ENCODE results near the gene NXNL1. TPM values are rescaled to one million over a fixed set of nuclear protein-coding genes. Genes with fewer than 3 reads are reported as not detected.
A peak's percentile ranks its signal among the peaks of the same experiment; 100 is the strongest.

The NXNL1 gene
- total and polyA plus RNA-seq, 2 donors (not counting 3 experiments of a cell fraction or from before 2014, with no cell fraction given): not detected

GRCh38 chr19:17406887-17407196 is 53.9 kb downstream of the NXNL1 start:
- no peak overlapping the region for H3K9ac ChIP-seq (replicated peaks; ENCODE audit: extremely low read depth, insufficient read depth, low read length)
- ChIA-PET CTCF (interaction anchor here (1.8 kb wide), 1 partner anchor 59 kb away, joined by 5 read pairs; no protein-coding TSS in a partner anchor), POLR2A (no interaction called here)
- H3K36me3 ChIP-seq (ENCODE audit: control insufficient read depth in 2 of 2, extremely low read depth in 1 of 2, insufficient read depth in 2 of 2, low read length in 2 of 2): no peaks in the 10 kb centered on the region
- H4K20me1 ChIP-seq (replicated peaks; ENCODE audit: control insufficient read depth, extremely low read depth, insufficient read depth, low read length): no peaks in the 10 kb centered on the region
- dilution Hi-C loops (cut with MboI; ENCODE audit: extremely low pct_ligation_motif_present, low sequenced_read_pairs): no loop called here
- no peak overlapping the region for H2AFZ ChIP-seq (ENCODE audit: low read depth, low read length)
- TF ChIP-seq GATA2 (IDR thresholded peaks at IDR 0.05; ENCODE audit: insufficient read depth, insufficient read length, low read depth, low read length): no peak
- TF ChIP-seq JUN (IDR thresholded peaks at IDR 0.05; ENCODE audit: borderline replicate concordance, insufficient read depth, insufficient read length, low read depth): no peak
- TF ChIP-seq POLR2A (IDR thresholded peaks at IDR 0.05; ENCODE audit: low read depth, low read length): no peak
- FAIRE-seq (no peak), DNase-seq (ENCODE audit: low read depth, low spot score) (no peak)
- H3K4me1 ChIP-seq (ENCODE audit: control insufficient read depth, extremely low read depth, insufficient read depth, low read length): peaks cover 26% of the 10 kb centered on the region
- no peaks in the 10 kb centered on the region for H3K27me3 ChIP-seq (ENCODE audit: control insufficient read depth in 2 of 2, insufficient read depth in 2 of 2, low read length in 2 of 2)
- no peak overlapping the region for H3K4me3 ChIP-seq (replicated peaks in 1 of 3; ENCODE audit: insufficient read depth in 1 of 3, low read depth in 1 of 3, low read length in 3 of 3)
- no peaks in the 10 kb centered on the region for H3K9me1 ChIP-seq (replicated peaks; ENCODE audit: control insufficient read depth, extremely low read depth, insufficient read depth, low read length)
- H3K9me3 ChIP-seq (replicated peaks; ENCODE audit: control insufficient read depth, insufficient read depth, low read length): no peaks in the 10 kb centered on the region
- intact Hi-C loops (cut with micrococcal nuclease): loop anchor here (10.0 kb wide), 1 partner anchor 148 kb away; the partner anchor contains the start of gene COLGALT1
- no TSS peak for BruUV-seq (replicated peaks)
- peak overlapping the region; percentile 64 for H3K4me2 ChIP-seq (ENCODE audit: insufficient read depth, low read length)
- peaks cover 8% of the 10 kb centered on the region for H3K79me2 ChIP-seq (ENCODE audit: control insufficient read depth, insufficient read depth, low read length)
- H3K27ac ChIP-seq (ENCODE audit: insufficient read depth, low read depth, low read length): no peak overlapping the region

- CTCF ChIA-PET: interaction anchor here (0.9 to 1.8 kb wide), 7 partner anchors 9 to 453 kb away, joined by 3 to 7 read pairs (median 3); partner anchors contain the start of gene MVB12A
- TSS peak; percentile 87 for BruUV-seq (replicated peaks)
- POLR2A ChIA-PET: interaction anchor here (1.5 kb wide), 1 partner anchor 12 kb away, joined by 4 read pairs; no protein-coding TSS in a partner anchor
- intact Hi-C loops (cut with micrococcal nuclease) (loop anchor here (10.0 kb wide), 1 partner anchor 149 kb away; the partner anchor contains the start of gene COLGALT1), dilution Hi-C loops (cut with MboI; ENCODE audit: extremely low pct_ligation_motif_present, low sequenced_read_pairs) (no loop called here)
- H3K4me1 ChIP-seq (ENCODE audit: control insufficient read depth, extremely low read depth, insufficient read depth, low read length): peaks cover 22% of the 10 kb centered on the region
- no peaks in the 10 kb centered on the region for H3K9me3 ChIP-seq (replicated peaks; ENCODE audit: control insufficient read depth, insufficient read depth, low read length)
- no peaks in the 10 kb centered on the region for H3K9me1 ChIP-seq (replicated peaks; ENCODE audit: control insufficient read depth, extremely low read depth, insufficient read depth, low read length)
- H3K4me2 ChIP-seq (ENCODE audit: insufficient read depth, low read length): peak overlapping the region; percentile 64
- peak; percentile 18 for TF ChIP-seq MAX (IDR thresholded peaks at IDR 0.05; ENCODE audit: insufficient read depth, insufficient read length)
- no peak for TF ChIP-seq MYC (IDR thresholded peaks at IDR 0.05; ENCODE audit: low read depth, low read length)
- no peaks in the 10 kb centered on the region for H4K20me1 ChIP-seq (replicated peaks; ENCODE audit: control insufficient read depth, extremely low read depth, insufficient read depth, low read length)
- FAIRE-seq (peak; percentile 77), DNase-seq (ENCODE audit: low read depth, low spot score) (peak; percentile 41)
- no peaks in the 10 kb centered on the region for H3K36me3 ChIP-seq (ENCODE audit: control insufficient read depth in 2 of 2, extremely low read depth in 1 of 2, insufficient read depth in 2 of 2, low read length in 2 of 2)
- H3K4me3 ChIP-seq (replicated peaks in 1 of 3; ENCODE audit: insufficient read depth in 1 of 3, low read depth in 1 of 3, low read length in 3 of 3): no peak overlapping the region
- peak overlapping the region; percentile 4 for H2AFZ ChIP-seq (ENCODE audit: low read depth, low read length)
- peaks cover 8% of the 10 kb centered on the region for H3K79me2 ChIP-seq (ENCODE audit: control insufficient read depth, insufficient read depth, low read length)
- H3K27ac ChIP-seq (ENCODE audit: insufficient read depth, low read depth, low read length): peak overlapping the region; percentile 7
- no peak overlapping the region for H3K9ac ChIP-seq (replicated peaks; ENCODE audit: extremely low read depth, insufficient read depth, low read length)
- no peaks in the 10 kb centered on the region for H3K27me3 ChIP-seq (ENCODE audit: control insufficient read depth in 2 of 2, insufficient read depth in 2 of 2, low read length in 2 of 2)
Measured at GRCh38 chr19:17406046-17406886, 54.5 kb downstream of the NXNL1 start.

Other genes starting within 250 kb of the NXNL1 start
- gene USE1, start 245.6 kb downstream of the NXNL1 start, total RNA-seq: 21.2 and 21.3 TPM in 2 replicates
- 27.6 and 29.8 TPM in 2 replicates for gene USE1, start 245.6 kb downstream of the NXNL1 start, polyA plus RNA-seq
- 12.5 and 13.0 TPM in 2 replicates for gene OCEL1, start 234.7 kb downstream of the NXNL1 start, total RNA-seq
- 7.4 and 7.7 TPM in 2 replicates for gene OCEL1, start 234.7 kb downstream of the NXNL1 start, polyA plus RNA-seq
- 36.1 and 39.2 TPM in 2 replicates for gene NR2F6, start 215.0 kb downstream of the NXNL1 start, total RNA-seq
- gene NR2F6, start 215.0 kb downstream of the NXNL1 start, polyA plus RNA-seq: 38.9 and 53.7 TPM in 2 replicates
- gene USHBP1, start 196.2 kb downstream of the NXNL1 start, total RNA-seq: 14.8 and 19.4 TPM in 2 replicates
- gene USHBP1, start 196.2 kb downstream of the NXNL1 start, polyA plus RNA-seq: 16.2 and 20.4 TPM in 2 replicates
- 110 and 118 TPM in 2 replicates for gene BABAM1, start 193.5 kb downstream of the NXNL1 start, total RNA-seq
- 129 and 140 TPM in 2 replicates for gene BABAM1, start 193.5 kb downstream of the NXNL1 start, polyA plus RNA-seq
- gene ANKLE1, start 179.0 kb downstream of the NXNL1 start, total RNA-seq: 3.1 and 5.2 TPM in 2 replicates
- gene ANKLE1, start 179.0 kb downstream of the NXNL1 start, polyA plus RNA-seq: 1.9 and 2.8 TPM in 2 replicates
- 5.9 and 6.8 TPM in 2 replicates for gene ABHD8, start 157.5 kb downstream of the NXNL1 start, total RNA-seq
- gene ABHD8, start 157.5 kb downstream of the NXNL1 start, polyA plus RNA-seq: 8.7 and 12.7 TPM in 2 replicates
- 55.7 and 61.6 TPM in 2 replicates for gene MRPL34, start 155.1 kb downstream of the NXNL1 start, total RNA-seq
- 45.5 and 50.1 TPM in 2 replicates for gene MRPL34, start 155.1 kb downstream of the NXNL1 start, polyA plus RNA-seq
- gene DDA1, start 151.4 kb downstream of the NXNL1 start, total RNA-seq: 64.7 and 81.1 TPM in 2 replicates
- 52.9 and 60.5 TPM in 2 replicates for gene DDA1, start 151.4 kb downstream of the NXNL1 start, polyA plus RNA-seq
- 6.8 and 7.5 TPM in 2 replicates for gene ANO8, start 126.1 kb downstream of the NXNL1 start, total RNA-seq
- 3.5 and 3.8 TPM in 2 replicates for gene ANO8, start 126.1 kb downstream of the NXNL1 start, polyA plus RNA-seq
- gene GTPBP3, start 123.4 kb downstream of the NXNL1 start, total RNA-seq: 28.1 and 34.7 TPM in 2 replicates
- gene GTPBP3, start 123.4 kb downstream of the NXNL1 start, polyA plus RNA-seq: 12.7 and 15.4 TPM in 2 replicates
- 5.7 and 11.1 TPM in 2 replicates for gene PLVAP, start 83.6 kb downstream of the NXNL1 start, total RNA-seq
- 16.9 and 19.9 TPM in 2 replicates for gene PLVAP, start 83.6 kb downstream of the NXNL1 start, polyA plus RNA-seq
- gene CCDC194, start 66.7 kb downstream of the NXNL1 start, total RNA-seq: not detected in 2 replicates
- 0.11 and 0.12 TPM in 2 replicates for gene CCDC194, start 66.7 kb downstream of the NXNL1 start, polyA plus RNA-seq
- gene BST2, start 55.3 kb downstream of the NXNL1 start, total RNA-seq: 20.7 and 21.2 TPM in 2 replicates
- 145 and 146 TPM in 2 replicates for gene BST2, start 55.3 kb downstream of the NXNL1 start, polyA plus RNA-seq
- gene MVB12A, start 40.9 kb downstream of the NXNL1 start, total RNA-seq: 58.1 and 63.3 TPM in 2 replicates
- 88.8 and 109 TPM in 2 replicates for gene MVB12A, start 40.9 kb downstream of the NXNL1 start, polyA plus RNA-seq
- not detected in 2 replicates for gene TMEM221, start 12.3 kb downstream of the NXNL1 start, total RNA-seq
- gene TMEM221, start 12.3 kb downstream of the NXNL1 start, polyA plus RNA-seq: 0.06 and 0.08 TPM in 2 replicates
- 13.5 and 14.9 TPM in 2 replicates for gene SLC27A1, start 9.6 kb upstream of the NXNL1 start, total RNA-seq
- 10.4 and 11.9 TPM in 2 replicates for gene SLC27A1, start 9.6 kb upstream of the NXNL1 start, polyA plus RNA-seq
- gene PGLS, start 50.7 kb upstream of the NXNL1 start, total RNA-seq: 99.2 and 110 TPM in 2 replicates
- gene PGLS, start 50.7 kb upstream of the NXNL1 start, polyA plus RNA-seq: 139 and 204 TPM in 2 replicates
- 240 and 263 TPM in 2 replicates for gene COLGALT1, start 94.7 kb upstream of the NXNL1 start, total RNA-seq
- 355 and 406 TPM in 2 replicates for gene COLGALT1, start 94.7 kb upstream of the NXNL1 start, polyA plus RNA-seq
- gene UNC13A, start 227.4 kb upstream of the NXNL1 start, total RNA-seq: 0.09 and 0.30 TPM in 2 replicates
- 0.04 and 0.06 TPM in 2 replicates for gene UNC13A, start 227.4 kb upstream of the NXNL1 start, polyA plus RNA-seq